VCaP (cell line): ENCODE data around the gene TIGD1.

Experiments used
- H3K27ac ChIP-seq: fragments of 450-650 bp; 2 replicates; pipeline ENCODE4 v1.5.1; 2017
- CTCF ChIP-seq: fragments of 450-650 bp; conservative IDR thresholded peaks from 2 replicates; pipeline ENCODE4 v1.5.1; 2017; ENCODE audit warnings: mild to moderate bottlenecking, moderate library complexity

Gene TIGD1

GRCh38 chr2:232569541-232569940 is 19.2 kb upstream of the TIGD1 start:
- TF ChIP-seq CTCF, result no peak
- no peak overlapping the region for H3K27ac ChIP-seq

GRCh38 chr2:232568161-232568560 is 17.8 kb upstream of the TIGD1 start:
- H3K27ac ChIP-seq, result no peak overlapping the region
- no peak for TF ChIP-seq CTCF

- H3K27ac ChIP-seq, result no peak overlapping the region
- no peak for TF ChIP-seq CTCF
Observed at GRCh38 chr2:232567721-232568120, 17.4 kb upstream of the TIGD1 start.

- no peak overlapping the region for H3K27ac ChIP-seq
- no peak for TF ChIP-seq CTCF
Observed at GRCh38 chr2:232563580-232563979, 13.2 kb upstream of the TIGD1 start.

- no peak overlapping the region for H3K27ac ChIP-seq
- no peak for TF ChIP-seq CTCF
Observed at GRCh38 chr2:232562515-232563151, 12.3 kb upstream of the TIGD1 start.

- TF ChIP-seq CTCF, result no peak
- no peak overlapping the region for H3K27ac ChIP-seq
Observed at GRCh38 chr2:232556426-232556825, 6.1 kb upstream of the TIGD1 start.

- no peak for TF ChIP-seq CTCF
- H3K27ac ChIP-seq, result peak overlapping the region; percentile 95
Observed at GRCh38 chr2:232551776-232552175, 1.4 kb upstream of the TIGD1 start.
